NCI-H2171 (cell line): Measurements from ENCODE around the gene TMC1.
"Not testable (repeated sequence)": the region's sequence is repeated elsewhere in the genome, so short reads cannot be mapped to it uniquely, and the experiment has no call there.

Experiments
- DNase-seq: peaks from one replicate; lab custom pipeline; 2025; lab: John Stamatoyannopoulos, UW

Gene TMC1

DNA sequence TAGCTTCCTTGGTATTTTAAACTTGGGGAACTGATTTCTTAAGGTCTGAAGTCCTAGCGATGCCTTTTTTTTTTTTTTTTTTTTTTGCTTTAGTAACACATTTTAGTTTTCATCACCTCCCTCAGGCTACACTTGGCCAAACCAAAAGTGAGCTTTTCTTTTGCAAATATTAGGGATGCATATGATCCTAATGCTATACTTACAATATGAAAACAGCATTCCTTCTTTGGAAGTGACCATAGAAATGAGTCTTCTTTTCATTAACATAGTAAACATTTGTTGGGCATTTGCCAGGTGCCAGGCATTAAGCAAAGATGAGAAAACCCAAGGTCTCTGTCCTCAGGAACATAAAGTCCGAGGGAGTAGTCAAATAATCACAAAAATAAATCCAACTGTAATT lies 241.6 kb downstream of the TMC1 start:
- no peak for DNase-seq

DNA sequence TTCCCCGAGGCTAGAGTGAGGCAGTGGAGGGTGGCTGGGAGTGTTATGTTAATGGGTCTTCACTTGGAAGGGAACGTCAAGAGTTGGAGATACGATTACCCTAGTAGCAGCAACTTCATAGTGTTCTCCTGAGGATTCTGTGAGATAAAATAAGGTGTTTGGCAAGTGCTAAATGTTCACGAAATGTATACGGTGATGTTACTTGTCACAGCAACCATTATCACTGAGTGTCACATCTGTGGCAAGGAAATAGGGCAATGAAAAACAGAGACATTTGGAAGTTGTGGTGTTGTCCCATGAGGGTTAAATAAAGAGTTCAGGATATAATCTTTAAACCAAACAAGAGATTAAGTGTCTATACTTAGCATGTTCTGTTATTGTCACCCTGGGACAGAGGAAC lies 248.1 kb downstream of the TMC1 start:
- no peak for DNase-seq

DNA sequence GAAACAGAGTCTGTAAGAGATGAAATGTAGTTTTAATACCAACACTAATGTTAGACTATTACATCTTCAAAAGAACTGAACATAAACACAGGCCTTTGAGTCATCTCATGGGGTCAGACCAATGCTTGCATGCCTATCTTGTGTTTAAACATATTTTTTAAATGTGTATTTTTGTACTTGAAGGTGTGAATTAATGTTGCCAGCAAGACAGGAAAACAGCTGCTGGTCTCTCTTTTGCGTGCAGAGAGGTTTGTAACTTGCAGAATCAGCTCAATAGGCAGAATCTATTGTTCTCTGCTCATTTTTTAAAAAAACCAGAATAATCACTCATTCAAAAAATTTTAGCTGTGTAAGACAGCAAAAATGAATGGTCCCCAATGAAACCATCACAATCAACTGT lies 251.3 kb downstream of the TMC1 start:
- DNase-seq = no peak

DNA sequence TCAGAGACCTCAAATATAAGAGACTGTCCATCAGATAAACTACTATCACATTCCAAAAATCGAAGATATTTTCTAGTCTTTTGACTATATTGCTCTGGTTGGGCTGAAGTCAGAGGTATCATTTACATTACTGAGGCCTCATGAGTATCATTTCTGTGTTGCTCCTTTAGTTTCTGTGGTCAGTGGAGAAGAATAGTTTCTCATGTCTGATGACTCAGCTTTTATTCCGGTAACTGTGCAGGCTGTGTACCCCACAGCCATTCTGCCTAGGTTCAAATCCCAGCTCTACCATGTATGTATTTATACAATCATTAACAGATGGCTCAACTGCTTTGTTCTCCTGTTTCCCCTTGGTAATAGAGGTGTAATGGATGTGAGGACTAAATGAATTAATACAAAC lies 252.2 kb downstream of the TMC1 start:
- DNase-seq = no peak

DNA sequence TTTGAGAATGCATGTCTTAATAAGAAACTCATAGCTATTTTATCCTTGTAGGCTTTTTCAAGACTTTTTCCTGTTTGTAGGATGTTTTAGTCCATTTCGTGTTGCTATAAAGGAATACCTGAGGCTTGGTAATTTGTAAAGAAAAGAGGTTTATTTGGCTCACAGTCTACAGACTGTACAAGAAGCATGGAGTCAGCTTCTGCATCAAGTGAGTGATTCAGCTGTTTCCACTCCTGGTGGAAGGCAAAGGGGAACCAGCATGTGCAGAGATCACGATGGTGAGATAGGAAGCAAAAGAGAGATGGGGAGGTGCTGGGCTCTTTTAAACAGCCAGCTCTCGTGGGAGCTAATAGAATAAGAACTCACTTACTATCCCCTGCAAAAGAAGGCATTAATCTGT lies 254.2 kb downstream of the TMC1 start:
- no peak for DNase-seq

DNA sequence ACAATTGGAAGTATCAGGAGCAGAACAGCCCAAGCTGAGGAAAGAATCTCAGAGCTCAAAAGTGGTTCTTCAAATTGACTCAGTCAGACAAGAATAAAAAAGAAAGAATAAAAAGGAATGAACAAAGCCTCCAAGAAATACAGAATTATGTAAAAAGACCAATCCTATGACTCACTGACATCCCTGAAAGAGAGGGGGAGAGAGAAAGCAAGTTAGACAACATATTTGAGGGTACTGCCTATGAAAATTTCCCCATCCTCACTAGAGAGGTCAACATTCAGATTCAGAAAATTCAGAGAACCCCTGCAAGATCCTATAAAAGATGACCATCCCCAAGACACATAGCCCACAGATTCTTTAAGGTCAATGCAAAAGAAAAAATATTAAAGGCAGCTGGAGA lies 258.2 kb downstream of the TMC1 start:
- no peak for DNase-seq

DNA sequence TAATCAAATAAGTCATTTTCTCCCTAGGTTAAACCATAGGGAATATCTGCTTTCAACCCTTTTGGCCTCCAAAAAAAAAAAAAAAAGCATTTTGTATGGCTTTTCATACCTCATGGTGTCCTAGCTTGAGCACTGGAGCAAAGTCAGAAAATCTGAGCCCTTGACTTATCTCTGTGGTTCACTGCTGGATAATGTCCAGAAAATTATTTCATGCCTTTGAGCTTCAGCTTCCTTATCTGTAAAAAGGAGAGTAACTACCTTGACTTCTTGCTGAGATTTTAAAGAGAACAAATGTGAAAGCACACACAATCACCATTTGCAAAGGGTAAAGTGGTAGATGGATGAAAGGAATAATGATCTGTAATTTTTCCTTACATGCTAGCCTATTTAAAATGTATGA lies 265.5 kb downstream of the TMC1 start:
- DNase-seq = no peak

DNA sequence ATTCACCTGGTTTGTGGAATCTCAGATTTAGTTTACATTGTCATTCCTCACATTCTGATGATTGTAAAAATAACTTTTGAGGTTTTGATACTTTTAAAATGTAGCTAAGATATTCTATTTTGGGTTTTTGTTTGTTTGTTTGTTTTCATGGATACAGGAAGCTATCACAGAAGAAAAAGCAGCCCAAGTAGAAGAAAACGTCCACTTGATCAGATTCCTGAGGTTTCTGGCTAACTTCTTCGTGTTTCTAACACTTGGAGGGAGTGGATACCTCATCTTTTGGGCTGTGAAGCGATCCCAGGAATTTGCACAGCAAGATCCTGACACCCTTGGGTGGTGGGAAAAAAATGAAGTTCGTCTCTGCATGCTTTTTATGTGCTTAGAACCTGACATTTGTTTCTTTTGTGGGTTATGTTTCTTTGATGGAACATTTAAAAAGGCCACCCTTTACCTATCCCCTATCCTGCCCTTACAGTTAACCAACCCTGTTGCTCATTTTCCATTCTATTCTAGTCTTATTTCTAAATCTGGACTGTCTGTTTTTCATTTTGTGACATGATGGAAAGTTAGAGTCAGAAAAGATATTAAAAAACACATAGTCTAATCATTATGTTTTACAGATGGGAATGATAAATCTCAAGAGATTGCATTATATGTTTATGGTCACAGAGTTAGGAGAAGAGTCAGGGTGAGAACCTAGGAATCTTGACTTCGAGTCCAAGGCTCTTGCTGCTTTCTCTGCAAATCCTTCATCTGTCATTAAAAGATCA lies 267.7 kb downstream of the TMC1 start:
- no peak for DNase-seq

DNA sequence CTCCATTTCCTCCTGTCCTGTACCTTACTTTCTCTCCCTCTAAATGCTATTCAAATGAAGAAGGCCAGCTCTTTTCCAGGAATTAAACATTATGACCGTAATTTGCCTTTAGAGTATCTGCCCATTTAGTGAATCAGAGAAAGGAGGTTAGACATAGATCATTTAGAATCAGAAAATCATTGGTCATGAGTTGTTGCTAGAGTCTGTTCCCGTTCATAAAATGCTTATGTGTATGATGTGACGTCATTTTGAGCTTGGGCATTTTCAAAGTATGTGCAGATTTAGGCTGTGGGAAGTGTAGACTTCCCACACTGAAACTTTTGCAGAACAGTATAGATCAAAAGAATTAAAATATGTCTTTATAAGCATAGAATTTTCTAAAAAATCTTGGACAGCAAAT lies 268.5 kb downstream of the TMC1 start:
- DNase-seq = no peak

DNA sequence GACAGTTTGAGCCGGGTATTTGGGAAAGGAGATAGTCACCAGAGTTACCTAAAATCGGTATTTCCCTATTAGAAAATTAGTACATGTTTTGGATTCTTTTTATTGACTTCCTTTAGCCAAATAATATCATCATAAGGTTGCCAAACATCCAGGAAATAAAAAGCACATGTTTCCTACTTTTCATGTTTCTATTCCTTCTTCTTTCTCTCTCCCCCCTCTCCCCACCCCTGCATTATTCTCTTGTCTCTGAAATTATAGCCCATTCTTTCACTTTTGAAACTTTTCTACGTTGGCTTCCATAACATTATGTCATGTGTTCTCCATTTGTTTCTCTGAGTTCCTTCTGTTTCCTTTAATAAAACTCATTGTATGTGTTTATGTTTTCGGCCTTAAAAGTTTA lies 269.6 kb downstream of the TMC1 start:
- no peak for DNase-seq

DNA sequence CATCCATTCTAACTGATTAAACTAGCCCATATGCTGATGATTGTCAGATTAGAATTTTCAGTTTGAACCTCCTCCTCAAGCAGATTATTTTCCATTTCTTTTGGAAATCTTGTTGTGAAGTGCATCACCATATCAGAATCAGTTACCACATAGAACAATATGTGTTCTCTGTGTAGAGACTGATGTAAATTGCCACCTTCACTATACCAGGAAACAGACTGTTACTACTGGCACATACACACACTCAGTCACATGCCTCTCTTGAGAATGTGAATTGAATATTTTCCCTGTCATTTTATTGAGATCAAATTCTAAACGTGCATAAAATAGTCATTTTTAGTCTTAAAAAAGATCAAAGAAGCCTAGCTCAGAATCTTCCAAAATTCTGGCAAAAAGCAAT lies 270.0 kb downstream of the TMC1 start:
- no peak for DNase-seq

DNA sequence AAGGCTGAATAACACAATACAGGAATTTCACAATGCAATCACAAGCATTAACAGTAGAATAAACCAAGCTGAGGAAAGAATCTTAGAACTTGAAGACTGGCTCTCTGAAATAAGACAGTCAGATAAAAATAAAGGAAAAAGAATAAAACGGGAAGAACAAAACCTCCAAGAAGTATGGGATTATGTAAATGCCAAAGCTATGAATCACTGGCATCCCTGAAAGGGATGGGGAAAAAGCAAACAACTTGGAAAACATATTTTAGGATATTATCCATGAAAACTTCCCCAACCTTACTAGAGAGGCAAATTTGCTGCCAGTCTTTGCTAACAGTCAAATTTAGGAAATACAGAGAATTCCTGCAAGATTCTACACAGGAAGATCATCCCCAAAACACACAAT lies 273.5 kb downstream of the TMC1 start:
- DNase-seq = no peak

DNA sequence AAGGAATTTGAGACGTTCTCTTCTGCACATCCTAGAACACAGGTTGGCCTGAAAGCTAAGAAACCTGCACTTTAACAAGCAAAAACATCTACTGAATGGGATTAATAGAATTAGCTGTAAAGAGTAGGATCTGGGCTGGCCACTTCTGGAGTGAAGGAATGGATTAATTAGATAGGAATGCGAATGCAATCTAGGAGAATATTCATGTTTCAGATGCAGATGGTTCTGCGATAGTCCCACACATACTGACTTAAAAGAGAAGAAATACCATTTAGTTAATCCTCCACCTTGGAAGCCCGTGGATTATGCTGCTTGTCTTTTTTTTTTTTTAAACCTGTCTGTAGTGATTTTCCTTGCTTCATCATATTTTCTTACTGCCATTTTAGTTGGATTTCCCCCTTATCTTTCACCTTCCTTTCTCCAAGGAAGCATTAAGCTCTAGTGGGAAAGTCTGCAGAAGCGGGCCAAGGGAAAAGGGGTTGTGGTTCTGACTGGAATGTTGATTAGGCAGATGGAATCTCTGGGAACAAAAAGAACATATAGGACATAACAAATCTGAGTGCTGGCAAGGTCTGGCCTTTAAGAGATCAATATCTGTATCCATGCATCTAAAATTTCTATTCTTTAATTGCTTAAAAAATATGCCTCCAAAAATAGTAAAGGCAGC lies 279.1 kb downstream of the TMC1 start:
- DNase-seq = no peak

DNA sequence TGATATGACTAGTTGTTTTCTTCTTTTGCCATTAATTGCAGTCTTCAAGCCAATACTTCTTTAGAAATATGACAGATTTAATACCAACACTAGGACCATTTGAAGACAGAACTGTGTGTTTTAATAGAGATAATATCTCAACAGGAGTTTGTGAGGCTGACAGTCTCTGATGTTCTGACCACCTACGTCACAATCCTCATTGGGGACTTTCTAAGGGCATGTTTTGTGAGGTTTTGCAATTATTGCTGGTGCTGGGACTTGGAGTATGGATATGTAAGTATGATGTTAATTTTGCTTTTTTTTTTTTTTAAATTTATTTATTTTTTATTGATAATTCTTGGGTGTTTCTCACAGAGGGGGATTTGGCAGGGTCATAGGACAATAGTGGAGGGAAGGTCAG lies 283.8 kb downstream of the TMC1 start:
- no peak for DNase-seq

DNA sequence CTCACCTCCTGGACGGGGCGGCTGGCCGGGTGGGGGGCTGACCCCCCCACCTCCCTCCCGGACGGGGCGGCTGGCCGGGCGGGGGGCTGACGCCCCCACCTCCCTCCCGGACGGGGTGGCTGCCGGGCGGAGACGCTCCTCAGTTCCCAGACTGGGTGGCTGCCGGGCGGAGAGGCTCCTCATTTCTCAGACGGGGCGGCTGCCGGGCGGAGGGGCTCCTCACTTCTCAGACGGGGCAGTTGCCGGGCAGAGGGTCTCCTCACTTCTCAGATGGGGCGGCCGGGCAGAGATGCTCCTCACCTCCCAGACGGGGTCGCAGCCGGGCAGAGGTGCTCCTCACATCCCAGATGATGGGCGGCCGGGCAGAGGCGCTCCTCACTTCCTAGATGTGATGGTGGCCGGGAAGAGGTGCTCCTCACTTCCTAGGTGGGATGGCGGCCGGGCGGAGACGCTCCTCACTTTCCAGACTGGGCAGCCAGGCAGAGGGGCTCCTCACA lies 285.0 kb downstream of the TMC1 start:
- not testable (repeated sequence) for DNase-seq

DNA sequence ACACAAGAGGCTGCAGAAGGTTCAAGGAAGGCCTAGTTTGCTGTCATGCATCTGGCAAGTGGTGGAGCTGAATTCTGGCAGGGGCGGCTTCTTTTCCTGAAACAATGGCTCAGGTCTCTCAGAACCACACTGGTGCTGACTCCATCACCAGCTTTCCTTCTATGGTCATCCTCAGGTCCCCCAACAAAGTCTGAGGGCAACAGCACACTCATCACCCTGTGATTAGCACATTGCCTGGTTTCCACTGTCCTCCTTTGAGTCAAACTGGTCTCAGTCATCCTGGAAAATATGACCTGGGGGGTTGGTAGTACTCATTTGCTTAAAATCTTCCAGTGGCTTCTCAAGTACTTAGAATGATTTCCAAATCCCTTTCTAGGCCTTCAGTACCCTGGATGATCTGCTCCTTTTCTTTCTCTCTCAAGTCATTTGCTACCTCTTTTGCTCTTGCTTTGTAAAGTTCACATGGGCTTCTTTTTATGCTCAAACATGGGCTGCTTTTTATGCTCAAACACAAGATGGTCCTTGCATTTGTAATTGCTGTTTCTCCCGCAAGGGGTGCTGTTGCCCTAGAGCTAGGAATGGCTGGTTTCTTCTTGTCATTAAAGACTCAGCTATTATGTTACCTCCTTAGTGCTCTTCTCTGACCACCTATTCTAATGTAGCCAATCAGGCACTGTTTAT lies 286.5 kb downstream of the TMC1 start:
- no peak for DNase-seq

DNA sequence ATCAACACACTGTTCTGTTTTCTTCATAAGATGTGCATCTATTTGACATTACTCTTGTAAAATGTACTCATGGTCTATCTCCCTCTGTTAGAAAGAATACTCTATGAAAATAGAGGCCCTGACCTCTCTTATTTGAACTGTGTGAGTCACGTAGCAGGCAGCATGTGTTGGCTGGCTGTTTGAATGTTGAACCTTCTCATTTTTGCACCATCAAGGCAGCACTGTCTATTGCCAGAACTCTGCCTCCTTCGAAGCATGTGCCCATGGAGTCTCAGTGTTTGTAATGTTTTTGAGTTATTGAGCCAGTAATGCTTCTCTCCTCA lies 287.0 kb downstream of the TMC1 start:
- no peak for DNase-seq

DNA sequence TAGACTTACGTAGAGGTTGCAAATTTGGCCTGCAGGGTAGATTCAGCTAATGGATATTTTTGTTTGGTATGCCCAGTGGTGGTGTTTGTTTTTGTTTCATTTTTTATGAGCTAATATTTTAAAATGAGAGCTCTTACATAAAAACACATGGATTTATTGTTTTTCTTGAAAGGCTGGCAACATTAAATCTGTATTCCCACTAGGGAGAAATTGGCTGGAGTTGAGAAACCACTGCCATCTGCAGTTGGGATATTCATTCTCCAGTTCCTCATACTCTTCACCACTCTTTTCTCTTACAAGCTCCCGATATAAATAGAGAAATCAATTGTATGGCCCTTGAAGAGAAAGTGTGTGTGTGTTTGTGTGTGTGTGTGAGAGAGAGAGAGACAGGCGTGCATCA lies 288.2 kb downstream of the TMC1 start:
- no peak for DNase-seq

DNA sequence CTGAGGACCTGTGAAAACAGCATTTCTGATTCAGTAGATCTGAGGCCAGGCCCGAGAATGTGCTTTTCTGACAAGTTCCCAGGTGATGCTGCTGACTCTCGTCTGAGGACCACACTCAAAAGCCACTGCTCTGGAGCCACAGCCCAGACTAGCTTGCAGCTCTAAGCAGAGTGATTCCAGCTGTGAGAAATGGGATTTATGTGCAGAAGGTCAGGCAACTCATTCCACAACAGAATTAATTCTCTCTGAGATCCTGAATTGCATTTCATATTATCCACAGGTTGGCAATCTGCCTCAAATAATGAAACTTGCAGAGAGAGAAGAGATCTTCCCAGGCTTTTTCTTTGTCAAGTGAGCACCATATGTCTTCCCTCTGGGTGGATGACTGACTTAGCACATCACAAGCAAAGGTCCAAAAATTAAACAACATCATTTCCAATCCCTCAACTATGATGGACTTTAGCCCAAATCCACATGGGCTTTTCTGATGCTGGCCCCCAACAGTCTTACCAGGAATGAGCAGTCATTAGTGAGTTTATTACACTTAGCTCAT lies 291.2 kb downstream of the TMC1 start:
- DNase-seq = no peak

DNA sequence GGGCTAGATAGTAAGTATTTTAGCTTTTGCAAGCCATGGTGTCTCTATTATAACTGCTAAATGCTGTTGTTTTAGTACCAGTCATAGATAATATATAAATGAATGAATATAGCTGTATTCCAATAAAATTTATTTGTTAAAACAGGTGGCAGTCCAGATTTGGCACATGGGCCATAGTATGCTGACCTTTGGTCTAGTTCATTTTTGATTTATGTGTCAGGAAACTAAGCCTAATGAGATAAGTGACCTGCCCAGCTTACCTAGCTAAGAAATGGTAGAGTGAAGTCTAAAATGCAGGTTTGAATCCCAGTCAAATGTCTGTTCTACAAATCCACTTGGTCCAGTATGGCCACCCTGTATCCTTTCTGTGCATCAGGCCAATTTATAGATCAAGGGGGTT lies 292.1 kb downstream of the TMC1 start:
- no peak for DNase-seq

DNA sequence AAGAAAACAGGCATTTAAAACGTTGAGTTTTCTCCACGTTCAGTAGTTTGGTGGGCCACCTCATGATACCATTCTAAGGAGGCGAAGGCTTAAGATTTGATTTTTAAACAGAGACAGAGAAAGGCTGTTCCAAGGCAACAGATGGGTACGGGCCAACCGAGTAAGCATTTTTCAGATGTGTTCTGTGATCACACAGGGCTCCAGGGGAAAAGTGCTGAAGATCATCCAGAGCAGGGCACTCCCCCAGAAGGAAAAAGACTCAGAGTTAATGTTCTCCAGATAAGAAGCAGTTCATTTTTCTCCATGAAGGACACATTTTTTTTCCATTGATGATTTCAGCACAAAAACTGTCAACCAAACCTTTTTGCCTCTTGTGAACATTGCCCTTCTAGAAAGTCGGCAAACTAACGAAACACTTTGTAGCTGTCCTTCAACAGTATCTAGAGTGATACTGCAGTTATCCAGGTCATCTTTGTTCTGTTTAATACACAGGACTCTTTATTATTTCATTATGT lies 292.7 kb downstream of the TMC1 start:
- no peak for DNase-seq

DNA sequence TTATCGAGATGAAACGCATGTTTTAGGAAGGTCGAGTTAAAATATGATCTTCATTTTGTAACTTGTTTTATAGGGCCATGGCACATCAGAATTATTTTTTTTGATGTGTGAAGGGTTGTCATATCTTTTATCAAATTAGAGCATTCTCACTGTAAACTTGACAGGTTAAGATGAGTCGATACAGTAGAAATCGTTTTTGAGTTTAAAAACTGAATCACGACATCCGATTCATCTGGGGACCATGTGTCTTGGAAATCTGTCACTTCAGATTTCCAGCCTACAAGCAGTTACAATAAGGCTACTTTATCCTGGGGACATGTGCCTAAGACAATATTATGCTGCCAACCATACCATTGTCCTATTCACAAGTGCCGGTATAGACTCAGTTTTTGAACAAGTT lies 295.3 kb downstream of the TMC1 start:
- DNase-seq = no peak

DNA sequence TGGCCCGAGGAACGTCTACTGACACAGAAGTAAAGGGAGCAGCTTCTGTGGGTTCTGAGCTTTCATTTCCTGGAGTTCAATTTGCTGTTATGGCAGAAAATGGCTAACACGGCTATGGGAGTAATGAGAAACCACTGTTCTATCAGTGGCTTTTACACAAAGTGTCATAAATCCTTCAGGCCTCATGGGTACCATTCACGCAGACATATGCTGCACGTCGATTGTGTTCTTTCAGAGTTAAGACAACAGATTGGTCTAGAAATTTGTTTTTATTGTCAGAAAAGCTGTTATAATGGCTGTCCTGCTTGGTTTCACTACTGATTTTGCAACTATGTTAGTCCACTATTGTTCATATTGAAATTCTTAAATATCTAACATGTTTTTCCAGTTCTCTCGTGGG lies 296.0 kb downstream of the TMC1 start:
- no peak for DNase-seq
